ENCODE data around the gene CNTNAP2. TPM values are rescaled to one million over a fixed set of nuclear protein-coding genes. Genes with fewer than 3 reads are reported as not detected.

Gene CNTNAP2
- total RNA-seq, 2 experiments from 2014 or later = 0.28 TPM; not detected in 1

DNA sequence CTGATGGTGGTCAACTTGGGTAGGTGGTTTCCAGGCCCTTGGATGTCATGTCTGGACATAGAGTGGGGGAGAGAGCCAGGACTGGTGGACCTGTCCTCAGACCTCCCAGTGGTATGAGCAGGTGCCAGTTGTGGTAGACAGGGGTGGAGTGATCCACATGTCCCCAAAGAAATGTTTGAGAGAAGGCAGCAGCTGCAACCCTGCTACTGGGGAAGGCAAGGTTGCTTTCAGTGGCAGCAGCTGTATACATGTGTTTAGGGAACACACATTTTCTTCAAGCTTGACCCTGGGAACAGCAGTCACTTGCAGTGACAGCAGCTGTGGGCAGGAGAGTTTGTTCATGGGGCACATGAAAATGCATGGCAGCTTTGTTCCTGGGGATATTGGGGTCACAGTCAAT lies 1591.3 kb downstream of the CNTNAP2 start:
- Histone ChIP-seq H3K36me3 (ENCODE audit: insufficient read depth, low read length) (no peaks in the 10 kb centered on the region), H3K9me3 (ENCODE audit: low read length) (peaks cover 6% of the 10 kb centered on the region; the same call in 1 of the 2 replicates), H3K27ac (ENCODE audit: low read depth, low read length, poor library complexity, severe bottlenecking) (no peak overlapping the region), H3K4me2 (ENCODE audit: low read length) (no peak overlapping the region), H3K4me3 (ENCODE audit: low read depth, low read length, poor library complexity, severe bottlenecking) (no peak overlapping the region), H2AFZ (ENCODE audit: low read length) (no peak overlapping the region), H3K9me2 (ENCODE audit: insufficient read depth, low read length) (no peaks in the 10 kb centered on the region), H4K20me1 (ENCODE audit: insufficient read depth, low read length) (no peaks in the 10 kb centered on the region), H3K79me2 (ENCODE audit: insufficient read depth, low read depth, low read length) (no peaks in the 10 kb centered on the region), H3K4me1 (ENCODE audit: insufficient read depth, low read length, poor library complexity, severe bottlenecking) (no peaks in the 10 kb centered on the region)
- no TSS peak for BruUV-seq (replicated peaks)
- intact Hi-C loops (cut with micrococcal nuclease; ENCODE audit: unreplicated experiment) = no loop called here
- ChIA-PET CTCF (ENCODE audit: unreplicated experiment) (no interaction called here), POLR2A (interaction anchor here (0.5 to 0.6 kb wide), 2 partner anchors 134 to 418 kb away, joined by 3 read pairs; no protein-coding TSS in a partner anchor)
- DNase-seq (ENCODE audit: low spot score) = no peak
- no peak for TF ChIP-seq EZH2phosphoT487 (IDR thresholded peaks at IDR 0.05; ENCODE audit: borderline replicate concordance, low read depth, low read length)

DNA sequence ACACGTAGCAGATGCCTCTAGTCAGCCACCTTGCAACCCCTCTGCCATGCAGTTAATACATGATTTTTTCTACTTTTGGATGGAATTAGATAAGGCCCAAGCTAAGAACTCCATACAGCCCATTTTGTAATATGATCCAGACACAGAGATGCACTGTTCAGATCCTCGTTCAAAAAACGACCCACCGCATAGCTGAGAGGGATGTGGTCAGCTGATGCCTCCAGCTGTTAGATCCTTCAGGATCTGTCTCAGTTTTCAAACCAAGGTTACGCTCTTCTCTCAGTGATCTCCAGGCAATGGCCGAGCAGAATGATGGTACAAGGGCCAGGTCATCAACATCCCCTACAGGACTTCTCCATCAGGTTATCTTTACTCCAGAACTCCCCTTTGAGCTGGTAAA lies 1592.3 kb downstream of the CNTNAP2 start:
- H3K27ac ChIP-seq (ENCODE audit: low read depth, low read length, poor library complexity, severe bottlenecking) = no peak overlapping the region
- no peak overlapping the region for H3K4me3 ChIP-seq (ENCODE audit: low read depth, low read length, poor library complexity, severe bottlenecking)
- TF ChIP-seq, protein P1, sequence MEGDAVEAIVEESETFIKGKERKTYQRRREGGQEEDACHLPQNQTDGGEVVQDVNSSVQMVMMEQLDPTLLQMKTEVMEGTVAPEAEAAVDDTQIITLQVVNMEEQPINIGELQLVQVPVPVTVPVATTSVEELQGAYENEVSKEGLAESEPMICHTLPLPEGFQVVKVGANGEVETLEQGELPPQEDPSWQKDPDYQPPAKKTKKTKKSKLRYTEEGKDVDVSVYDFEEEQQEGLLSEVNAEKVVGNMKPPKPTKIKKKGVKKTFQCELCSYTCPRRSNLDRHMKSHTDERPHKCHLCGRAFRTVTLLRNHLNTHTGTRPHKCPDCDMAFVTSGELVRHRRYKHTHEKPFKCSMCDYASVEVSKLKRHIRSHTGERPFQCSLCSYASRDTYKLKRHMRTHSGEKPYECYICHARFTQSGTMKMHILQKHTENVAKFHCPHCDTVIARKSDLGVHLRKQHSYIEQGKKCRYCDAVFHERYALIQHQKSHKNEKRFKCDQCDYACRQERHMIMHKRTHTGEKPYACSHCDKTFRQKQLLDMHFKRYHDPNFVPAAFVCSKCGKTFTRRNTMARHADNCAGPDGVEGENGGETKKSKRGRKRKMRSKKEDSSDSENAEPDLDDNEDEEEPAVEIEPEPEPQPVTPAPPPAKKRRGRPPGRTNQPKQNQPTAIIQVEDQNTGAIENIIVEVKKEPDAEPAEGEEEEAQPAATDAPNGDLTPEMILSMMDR (conservative IDR thresholded peaks at IDR 0.05; ENCODE audit: low read length) = no peak
- TF ChIP-seq EZH2phosphoT487 (IDR thresholded peaks at IDR 0.05; ENCODE audit: borderline replicate concordance, low read depth, low read length) = no peak
- H3K36me3 ChIP-seq (ENCODE audit: insufficient read depth, low read length) = no peaks in the 10 kb centered on the region
- H2AFZ ChIP-seq (ENCODE audit: low read length) = no peak overlapping the region
- H3K9me2 ChIP-seq (ENCODE audit: insufficient read depth, low read length) = no peaks in the 10 kb centered on the region
- H3K9me3 ChIP-seq (ENCODE audit: low read length) = peaks cover 6% of the 10 kb centered on the region; the same call in 1 of the 2 replicates
- H3K4me2 ChIP-seq (ENCODE audit: low read length) = no peak overlapping the region
- H4K20me1 ChIP-seq (ENCODE audit: insufficient read depth, low read length) = no peaks in the 10 kb centered on the region
- ChIA-PET POLR2A (interaction anchor here (0.6 kb wide), 1 partner anchor 782 kb away, joined by 3 read pairs; no protein-coding TSS in a partner anchor), CTCF (ENCODE audit: unreplicated experiment) (no interaction called here)
- no peak for DNase-seq (ENCODE audit: low spot score)
- no peaks in the 10 kb centered on the region for H3K79me2 ChIP-seq (ENCODE audit: insufficient read depth, low read depth, low read length)
- H3K4me1 ChIP-seq (ENCODE audit: insufficient read depth, low read length, poor library complexity, severe bottlenecking) = no peaks in the 10 kb centered on the region
- intact Hi-C loops (cut with micrococcal nuclease; ENCODE audit: unreplicated experiment) = no loop called here
- no TSS peak for BruUV-seq (replicated peaks)

DNA sequence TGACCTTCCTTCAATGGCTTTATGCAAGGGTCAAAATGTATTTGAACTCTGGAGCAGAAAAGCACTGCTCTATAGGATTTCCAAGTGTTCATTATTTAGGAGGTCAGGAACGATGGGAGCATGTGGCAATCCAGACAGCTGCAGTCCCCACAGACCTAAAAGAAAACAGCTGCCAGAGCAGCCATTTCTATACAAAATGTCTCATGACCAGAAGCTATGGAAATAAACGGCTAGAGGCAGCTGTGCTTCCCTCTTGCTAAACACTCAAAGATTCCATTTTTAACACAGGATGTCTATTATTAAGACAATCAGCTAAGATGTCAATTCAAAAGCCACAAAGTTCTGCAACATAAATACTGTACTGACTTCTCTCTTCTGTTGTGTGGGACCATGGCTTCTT lies 1594.8 kb downstream of the CNTNAP2 start:
- Histone ChIP-seq H3K9me2 (ENCODE audit: insufficient read depth, low read length) (no peaks in the 10 kb centered on the region), H3K79me2 (ENCODE audit: insufficient read depth, low read depth, low read length) (no peaks in the 10 kb centered on the region), H2AFZ (ENCODE audit: low read length) (no peak overlapping the region), H3K4me2 (ENCODE audit: low read length) (no peak overlapping the region), H3K4me3 (ENCODE audit: low read depth, low read length, poor library complexity, severe bottlenecking) (no peak overlapping the region), H3K4me1 (ENCODE audit: insufficient read depth, low read length, poor library complexity, severe bottlenecking) (no peaks in the 10 kb centered on the region), H3K27ac (ENCODE audit: low read depth, low read length, poor library complexity, severe bottlenecking) (no peak overlapping the region), H3K9me3 (ENCODE audit: low read length) (peaks cover 6% of the 10 kb centered on the region; the same call in 1 of the 2 replicates), H3K36me3 (ENCODE audit: insufficient read depth, low read length) (no peaks in the 10 kb centered on the region), H4K20me1 (ENCODE audit: insufficient read depth, low read length) (no peaks in the 10 kb centered on the region)
- ChIA-PET CTCF (ENCODE audit: unreplicated experiment) (no interaction called here), POLR2A (no interaction called here)
- BruUV-seq (replicated peaks) = no TSS peak
- DNase-seq (ENCODE audit: low spot score) = no peak
- no peak for TF ChIP-seq EZH2phosphoT487 (IDR thresholded peaks at IDR 0.05; ENCODE audit: borderline replicate concordance, low read depth, low read length)
- TF ChIP-seq, protein P1 (conservative IDR thresholded peaks at IDR 0.05; ENCODE audit: low read length) = no peak
- intact Hi-C loops (cut with micrococcal nuclease; ENCODE audit: unreplicated experiment) = no loop called here
